Panc1 (cell line): ENCODE data around the gene ABCA7. TPM values are rescaled to one million over a fixed set of nuclear protein-coding genes. Genes with fewer than 3 reads are reported as not detected.

ENCODE experiments used
- ATAC-seq: fragments of 200-7000 bp; cut with Tn5 transposase; 2 replicates; pipeline ENCODE4 v1.9.1; 2020; ENCODE audit warnings: mild to moderate bottlenecking, moderate library complexity
- BruUV-seq: library from RNA; stranded (reverse); fragments of 400-500 nt; replicated peaks from 2 replicates; lab custom pipeline; 2021; lab: Mats Ljungman, UMichigan
- CTCF ChIA-PET: fragments of 300-600 bp; sonication (Branson Sonifier 250); formaldehyde crosslinking; loops from one replicate; lab custom pipeline; 2022; ENCODE audit warnings: antibody characterized with exemption; lab: Charles Lee
- POLR2A ChIA-PET: fragments of 300-600 bp; sonication (Branson Sonifier 250); formaldehyde crosslinking; loops from one replicate; lab custom pipeline; 2022; ENCODE audit warnings: antibody characterized with exemption; lab: Charles Lee
- DNase-seq: peaks from one replicate; pipeline ENCODE4 v3.0.0-alpha.2; 2010; ENCODE audit warnings: low read depth, low spot score
- H3K27ac ChIP-seq: 2 replicates; pipeline ENCODE4 v1.5.1; 2011; ENCODE audit warnings: mild to moderate bottlenecking, low read length, inconsistent platforms
- H3K27me3 ChIP-seq: fragments of 200-500 bp; sonication (Bioruptor generic); 2 replicates; pipeline ENCODE4 v1.6.0; 2014; ENCODE audit warnings: low read length, inconsistent platforms; ENCODE audit not compliant: control insufficient read depth, insufficient read depth
- H3K36me3 ChIP-seq: fragments of 200-500 bp; sonication (Bioruptor generic); 2 replicates; pipeline ENCODE4 v1.5.1; 2014; ENCODE audit warnings: inconsistent platforms, mild to moderate bottlenecking, low read length, moderate library complexity; ENCODE audit not compliant: control insufficient read depth, insufficient read depth
- H3K4me1 ChIP-seq: 2 replicates; pipeline ENCODE4 v1.5.1; 2011; ENCODE audit warnings: inconsistent platforms, mild to moderate bottlenecking, low read length, moderate library complexity; ENCODE audit not compliant: control insufficient read depth, insufficient read depth
- H3K4me3 ChIP-seq, 2 experiments: 2 replicates each; pipeline ENCODE4 v1.5.1; 2011 to 2012; ENCODE audit warnings: low read depth in 2 of 2, low read length in 2 of 2, mild to moderate bottlenecking in 2 of 2, inconsistent platforms in 1 of 2, moderate library complexity in 1 of 2
- H3K9me3 ChIP-seq: fragments of 200-500 bp; sonication (Bioruptor generic); 2 replicates; pipeline ENCODE4 v1.5.1; 2014; ENCODE audit warnings: low read depth, mild to moderate bottlenecking, inconsistent platforms, low read length, moderate library complexity; ENCODE audit not compliant: control insufficient read depth, insufficient read depth
- POLR2AphosphoS5 ChIP-seq: IDR thresholded peaks from 2 replicates; pipeline ENCODE4 v1.6.1; 2012; ENCODE audit warnings: mild to moderate bottlenecking, low read depth, low read length, moderate library complexity
- SIN3A ChIP-seq: IDR thresholded peaks from 2 replicates; pipeline ENCODE4 v1.6.1; 2012; ENCODE audit warnings: low read depth, mild to moderate bottlenecking, low read length, moderate library complexity, borderline replicate concordance; ENCODE audit not compliant: insufficient read depth
- TCF7L2 ChIP-seq: IDR thresholded peaks from 2 replicates; pipeline ENCODE4 v1.6.1; 2011; ENCODE audit warnings: mild to moderate bottlenecking, low read depth, low read length, inconsistent platforms
- in situ Hi-C: cut with HindIII; loops from 2 replicates; pipeline ENCODE4 v1.10.0; 2016; ENCODE audit warnings: low sequenced_read_pairs, low pct_unique_long_range_greater_than_20kb
- intact Hi-C: fragments of 100-400 bp; cut with micrococcal nuclease; formaldehyde crosslinking; loops from one replicate; pipeline ENCODE4 v1.10.0; 2022; ENCODE audit not compliant: unreplicated experiment
- total RNA-seq: library from RNA; stranded (reverse); gene quantifications from one replicate; pipeline ENCODE4 v1.2.1, GENCODE V29; 2021; ENCODE audit not compliant: unreplicated experiment
- TF ChIP-seq, protein P1 (sequence below): fragments of 450-650 bp; IDR thresholded peaks from 2 replicates; pipeline ENCODE4 v1.5.1; 2017; ENCODE audit warnings: mild to moderate bottlenecking
- TF ChIP-seq, protein P2 (sequence below), 2 experiments: IDR thresholded peaks; 2 replicates each; pipeline ENCODE4 v1.6.1; 2011 to 2012; ENCODE audit warnings: low read depth in 2 of 2, control low read depth in 1 of 2, low read length in 1 of 2, mild to moderate bottlenecking in 1 of 2, moderate library complexity in 1 of 2; ENCODE audit not compliant: insufficient read depth in 1 of 2

The ABCA7 gene
- total RNA-seq, 1 experiment from 2014 or later = 47.5 TPM

DNA sequence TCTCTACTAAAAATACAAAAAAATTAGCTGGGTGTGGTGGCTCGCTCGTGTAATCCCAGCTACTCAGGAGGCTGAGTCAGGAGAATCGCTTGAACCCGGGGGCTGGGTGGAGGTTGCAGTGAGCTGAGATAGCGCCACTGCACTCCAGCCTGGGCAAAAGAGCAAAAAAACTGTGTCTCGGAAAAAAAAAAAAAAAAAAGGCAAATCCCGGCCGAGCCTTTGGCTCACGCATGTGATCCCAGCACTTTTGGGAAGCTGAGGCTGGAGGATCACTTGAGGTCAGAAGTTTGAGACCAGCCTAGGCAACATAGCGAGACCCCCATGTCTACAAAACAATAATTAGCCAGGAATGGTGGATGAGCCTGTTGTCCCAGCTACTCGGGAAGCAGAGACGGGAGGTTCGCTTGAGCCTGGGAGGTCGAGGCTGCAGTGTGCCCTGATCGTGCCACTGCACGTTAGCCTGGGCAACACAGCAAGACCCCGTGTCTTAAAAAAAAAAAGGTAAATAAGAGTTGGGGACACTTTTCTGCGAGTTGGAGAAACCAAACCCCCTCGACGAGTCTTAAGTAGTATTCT is 63.3 kb downstream of the ABCA7 start:
- H3K27ac ChIP-seq = peak overlapping the region; percentile 84
- no peaks in the 10 kb centered on the region; the same call in 1 of the 2 replicates for H3K36me3 ChIP-seq
- TF ChIP-seq TCF7L2 (no peak), POLR2AphosphoS5 (no peak), SIN3A (no peak)
- TF ChIP-seq, protein P1, sequence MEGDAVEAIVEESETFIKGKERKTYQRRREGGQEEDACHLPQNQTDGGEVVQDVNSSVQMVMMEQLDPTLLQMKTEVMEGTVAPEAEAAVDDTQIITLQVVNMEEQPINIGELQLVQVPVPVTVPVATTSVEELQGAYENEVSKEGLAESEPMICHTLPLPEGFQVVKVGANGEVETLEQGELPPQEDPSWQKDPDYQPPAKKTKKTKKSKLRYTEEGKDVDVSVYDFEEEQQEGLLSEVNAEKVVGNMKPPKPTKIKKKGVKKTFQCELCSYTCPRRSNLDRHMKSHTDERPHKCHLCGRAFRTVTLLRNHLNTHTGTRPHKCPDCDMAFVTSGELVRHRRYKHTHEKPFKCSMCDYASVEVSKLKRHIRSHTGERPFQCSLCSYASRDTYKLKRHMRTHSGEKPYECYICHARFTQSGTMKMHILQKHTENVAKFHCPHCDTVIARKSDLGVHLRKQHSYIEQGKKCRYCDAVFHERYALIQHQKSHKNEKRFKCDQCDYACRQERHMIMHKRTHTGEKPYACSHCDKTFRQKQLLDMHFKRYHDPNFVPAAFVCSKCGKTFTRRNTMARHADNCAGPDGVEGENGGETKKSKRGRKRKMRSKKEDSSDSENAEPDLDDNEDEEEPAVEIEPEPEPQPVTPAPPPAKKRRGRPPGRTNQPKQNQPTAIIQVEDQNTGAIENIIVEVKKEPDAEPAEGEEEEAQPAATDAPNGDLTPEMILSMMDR = no peak
- peak overlapping the region; percentile 20 to 34 for H3K4me3 ChIP-seq
- DNase-seq = no peak
- ChIA-PET CTCF (no interaction called here), POLR2A (interaction anchor here (0.6 to 0.9 kb wide), 2 partner anchors 9 to 13 kb away, joined by 3 to 10 read pairs; no protein-coding TSS in a partner anchor)
- H3K4me1 ChIP-seq = peaks cover 43% of the 10 kb centered on the region
- H3K9me3 ChIP-seq = no peaks in the 10 kb centered on the region
- BruUV-seq = TSS peak; percentile 94
- in situ Hi-C loops = no loop called here
- no peaks in the 10 kb centered on the region for H3K27me3 ChIP-seq
- intact Hi-C loops = no loop called here
- ATAC-seq = no peak

GRCh38 chr19:1103708-1104310 is 63.9 kb downstream of the ABCA7 start, which contains the start of gene GPX4:
Gene GPX4 (plus strand): TSS chr19:1103994. CDS start chr19:1104044, 50 bp downstream.
- POLR2A ChIA-PET = interaction anchor here (0.7 to 0.9 kb wide), 2 partner anchors 10 to 349 kb away, joined by 3 read pairs; no protein-coding TSS in a partner anchor
- peak; percentile 84 for DNase-seq
- CTCF ChIA-PET = no interaction called here

More at GRCh38 chr19:1103708-1104310, 63.9 kb downstream of the ABCA7 start, which contains the start of gene GPX4:
- TF ChIP-seq, protein P1 = no peak
- TF ChIP-seq POLR2AphosphoS5 = peak; percentile 78
- TF ChIP-seq, protein P2, sequence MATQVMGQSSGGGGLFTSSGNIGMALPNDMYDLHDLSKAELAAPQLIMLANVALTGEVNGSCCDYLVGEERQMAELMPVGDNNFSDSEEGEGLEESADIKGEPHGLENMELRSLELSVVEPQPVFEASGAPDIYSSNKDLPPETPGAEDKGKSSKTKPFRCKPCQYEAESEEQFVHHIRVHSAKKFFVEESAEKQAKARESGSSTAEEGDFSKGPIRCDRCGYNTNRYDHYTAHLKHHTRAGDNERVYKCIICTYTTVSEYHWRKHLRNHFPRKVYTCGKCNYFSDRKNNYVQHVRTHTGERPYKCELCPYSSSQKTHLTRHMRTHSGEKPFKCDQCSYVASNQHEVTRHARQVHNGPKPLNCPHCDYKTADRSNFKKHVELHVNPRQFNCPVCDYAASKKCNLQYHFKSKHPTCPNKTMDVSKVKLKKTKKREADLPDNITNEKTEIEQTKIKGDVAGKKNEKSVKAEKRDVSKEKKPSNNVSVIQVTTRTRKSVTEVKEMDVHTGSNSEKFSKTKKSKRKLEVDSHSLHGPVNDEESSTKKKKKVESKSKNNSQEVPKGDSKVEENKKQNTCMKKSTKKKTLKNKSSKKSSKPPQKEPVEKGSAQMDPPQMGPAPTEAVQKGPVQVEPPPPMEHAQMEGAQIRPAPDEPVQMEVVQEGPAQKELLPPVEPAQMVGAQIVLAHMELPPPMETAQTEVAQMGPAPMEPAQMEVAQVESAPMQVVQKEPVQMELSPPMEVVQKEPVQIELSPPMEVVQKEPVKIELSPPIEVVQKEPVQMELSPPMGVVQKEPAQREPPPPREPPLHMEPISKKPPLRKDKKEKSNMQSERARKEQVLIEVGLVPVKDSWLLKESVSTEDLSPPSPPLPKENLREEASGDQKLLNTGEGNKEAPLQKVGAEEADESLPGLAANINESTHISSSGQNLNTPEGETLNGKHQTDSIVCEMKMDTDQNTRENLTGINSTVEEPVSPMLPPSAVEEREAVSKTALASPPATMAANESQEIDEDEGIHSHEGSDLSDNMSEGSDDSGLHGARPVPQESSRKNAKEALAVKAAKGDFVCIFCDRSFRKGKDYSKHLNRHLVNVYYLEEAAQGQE (IDR thresholded peaks at IDR 0.05; ENCODE audit: insufficient read depth in 1 of 2, low read depth in 2 of 2, low read length in 1 of 2) = 0 out of 4 replicates have a peak, but pooled peaks of 1 of the 2 experiments have one; percentile 12
- BruUV-seq = no TSS peak
- Histone ChIP-seq H3K27ac (peak within 1 kb of the TSS; percentile 84), H3K36me3 (no peaks in the 10 kb centered on the region; the same call in 1 of the 2 replicates), H3K27me3 (no peaks in the 10 kb centered on the region), H3K4me3 (peak within 1 kb of the TSS; percentile 58 to 62), H3K9me3 (no peaks in the 10 kb centered on the region), H3K4me1 (peaks cover 37% of the 10 kb centered on the region)
- intact Hi-C loops (no loop called here), in situ Hi-C loops (no loop called here)
- peak; percentile 59 for ATAC-seq
